Skeletal muscle tissue (tissue), 4 donors: ENCODE data around the gene NF1. TPM values are rescaled to one million over a fixed set of nuclear protein-coding genes. Genes with fewer than 3 reads are reported as not detected.
A peak's percentile ranks its signal among the peaks of the same experiment; 100 is the strongest.

Source experiments
- H3K27ac ChIP-seq: one replicate; pipeline ENCODE4 v1.7.0; 2013; ENCODE audit warnings: mild to moderate bottlenecking, low read depth, low read length, inconsistent platforms
- H3K27me3 ChIP-seq, 3 donors: one replicate each; pipeline ENCODE4 v1.7.0; 2013; ENCODE audit warnings: low read length in 3 of 3; ENCODE audit not compliant: control insufficient read depth in 3 of 3, insufficient read depth in 3 of 3
- H3K36me3 ChIP-seq, 3 donors: one replicate each; pipeline ENCODE4 v1.7.0; 2013; ENCODE audit warnings: low read length in 3 of 3; ENCODE audit not compliant: control insufficient read depth in 3 of 3, insufficient read depth in 3 of 3
- H3K4me1 ChIP-seq, 3 donors: one replicate each; pipeline ENCODE4 v1.7.0; 2013; ENCODE audit warnings: low read length in 3 of 3, mild to moderate bottlenecking in 3 of 3; ENCODE audit not compliant: control insufficient read depth in 3 of 3, insufficient read depth in 3 of 3
- H3K4me3 ChIP-seq, 3 donors: one replicate each; pipeline ENCODE4 v1.7.0; 2013; ENCODE audit warnings: low read length in 3 of 3
- H3K9ac ChIP-seq, 3 donors: one replicate each; pipeline ENCODE4 v1.7.0; 2013; ENCODE audit warnings: low read length in 3 of 3, mild to moderate bottlenecking in 3 of 3, moderate library complexity in 2 of 3, low read depth in 1 of 3
- H3K9me3 ChIP-seq, 3 donors: one replicate each; pipeline ENCODE4 v1.7.0; 2013; ENCODE audit warnings: low read length in 3 of 3; ENCODE audit not compliant: control insufficient read depth in 3 of 3
- total RNA-seq: library from RNA; depleted of rRNA; stranded (reverse); fragments of >200 nt; gene quantifications from one replicate; pipeline ENCODE4 v1.2.3, GENCODE V29; 2014
- donor health status: Osteomylitis.

The NF1 gene
- total RNA-seq, 1 donor from 2014 or later, result 76.2 TPM

- Histone ChIP-seq H3K27ac (no peak overlapping the region), H3K4me3 (no peak overlapping the region), H3K9ac (no peak overlapping the region), H3K4me1 (peaks cover 0 to 6% (median 6%) of the 10 kb centered on the region in 3 donors), H3K27me3 (peaks cover 45 to 50% (median 49%) of the 10 kb centered on the region in 3 donors), H3K36me3 (peaks cover 0 to 2% (median 0%) of the 10 kb centered on the region in 3 donors), H3K9me3 (no peaks in the 10 kb centered on the region)
These were observed 296.1 kb downstream of the NF1 start for GRCh38 chr17:31390748-31391495.

GRCh38 chr17:31391496-31391949 is 296.7 kb downstream of the NF1 start, which contains the start of gene RAB11FIP4:
Gene RAB11FIP4 (plus strand): TSS chr17:31391675. CDS start chr17:31391853, 178 bp downstream.
- H3K4me3 ChIP-seq, result peak within 1 kb of the TSS in 1 of 3 donors; percentile 41
- H3K9ac ChIP-seq, result no peak within 1 kb of the TSS
- peaks cover 0 to 6% (median 6%) of the 10 kb centered on the region in 3 donors for H3K4me1 ChIP-seq
- H3K9me3 ChIP-seq, result no peaks in the 10 kb centered on the region
- peaks cover 0 to 2% (median 0%) of the 10 kb centered on the region in 3 donors for H3K36me3 ChIP-seq
- H3K27me3 ChIP-seq, result peaks cover 46 to 50% (median 49%) of the 10 kb centered on the region in 3 donors
- no peak within 1 kb of the TSS for H3K27ac ChIP-seq

- Histone ChIP-seq H3K9ac (no peak overlapping the region), H3K36me3 (peaks cover 0 to 2% (median 0%) of the 10 kb centered on the region in 3 donors), H3K27ac (no peak overlapping the region), H3K27me3 (peaks cover 48 to 50% (median 49%) of the 10 kb centered on the region in 3 donors), H3K4me1 (peaks cover 0 to 6% (median 6%) of the 10 kb centered on the region in 3 donors), H3K4me3 (peak overlapping the region in 1 of 3 donors; percentile 41), H3K9me3 (no peaks in the 10 kb centered on the region)
These were observed 297.5 kb downstream of the NF1 start for GRCh38 chr17:31392002-31392855.

- peaks cover 0 to 2% (median 0%) of the 10 kb centered on the region in 3 donors for H3K36me3 ChIP-seq
- H3K4me1 ChIP-seq, result peaks cover 0 to 6% (median 6%) of the 10 kb centered on the region in 3 donors
- no peak overlapping the region for H3K27ac ChIP-seq
- peaks cover 48 to 50% (median 49%) of the 10 kb centered on the region in 3 donors for H3K27me3 ChIP-seq
- no peak overlapping the region for H3K4me3 ChIP-seq
- H3K9me3 ChIP-seq, result no peaks in the 10 kb centered on the region
- no peak overlapping the region for H3K9ac ChIP-seq
These were observed 298.3 kb downstream of the NF1 start for GRCh38 chr17:31392856-31393748.

- no peak overlapping the region for H3K9ac ChIP-seq
- H3K27me3 ChIP-seq, result peaks cover 44 to 52% (median 46%) of the 10 kb centered on the region in 3 donors
- no peaks in the 10 kb centered on the region for H3K9me3 ChIP-seq
- peaks cover 0 to 2% (median 0%) of the 10 kb centered on the region in 3 donors for H3K36me3 ChIP-seq
- no peak overlapping the region for H3K27ac ChIP-seq
- no peak overlapping the region for H3K4me3 ChIP-seq
- H3K4me1 ChIP-seq, result peaks cover 0 to 6% (median 6%) of the 10 kb centered on the region in 3 donors
These were observed 299.0 kb downstream of the NF1 start for GRCh38 chr17:31393749-31394146.

GRCh38 chr17:31394544-31394943 is 299.8 kb downstream of the NF1 start:
- Histone ChIP-seq H3K27me3 (peaks cover 38 to 47% (median 39%) of the 10 kb centered on the region in 3 donors), H3K27ac (no peak overlapping the region), H3K9ac (no peak overlapping the region), H3K36me3 (peaks cover 0 to under 1% (median 0%) of the 10 kb centered on the region in 3 donors), H3K4me3 (no peak overlapping the region), H3K4me1 (peaks cover 0 to 6% (median 6%) of the 10 kb centered on the region in 3 donors), H3K9me3 (no peaks in the 10 kb centered on the region)

- H3K27me3 ChIP-seq, result peaks cover 23 to 36% (median 24%) of the 10 kb centered on the region in 3 donors
- H3K4me1 ChIP-seq, result peaks cover 0 to 2% (median 2%) of the 10 kb centered on the region in 3 donors
- no peaks in the 10 kb centered on the region for H3K36me3 ChIP-seq
- H3K9me3 ChIP-seq, result no peaks in the 10 kb centered on the region
- no peak overlapping the region for H3K4me3 ChIP-seq
- H3K27ac ChIP-seq, result no peak overlapping the region
- H3K9ac ChIP-seq, result no peak overlapping the region
These were observed 302.6 kb downstream of the NF1 start for GRCh38 chr17:31397256-31397939.

- H3K4me3 ChIP-seq, result no peak overlapping the region
- no peak overlapping the region for H3K27ac ChIP-seq
- H3K9me3 ChIP-seq, result no peaks in the 10 kb centered on the region
These were observed 303.9 kb downstream of the NF1 start for GRCh38 chr17:31398381-31399311.

More at GRCh38 chr17:31398381-31399311, 303.9 kb downstream of the NF1 start:
- H3K4me1 ChIP-seq, result no peaks in the 10 kb centered on the region
- peaks cover 11 to 23% (median 12%) of the 10 kb centered on the region in 3 donors for H3K27me3 ChIP-seq
- no peaks in the 10 kb centered on the region for H3K36me3 ChIP-seq
- no peak overlapping the region for H3K9ac ChIP-seq
